ENCODE results near the gene HSFX3.
"Not testable (repeated sequence)": the region's sequence is repeated elsewhere in the genome, so short reads cannot be mapped to it uniquely, and the experiment has no call there.

HSFX3 gene

GRCh38 chrX:149541521-149542047 is 8.1 kb downstream of the HSFX3 start:
- DNase-seq, result no peak

- DNase-seq, result no peak
These were observed 8.9 kb downstream of the HSFX3 start, which contains the start of gene EOLA1 for GRCh38 chrX:149540621-149541520. EOLA1 (plus strand) TSS chrX:149541012; CDS start chrX:149545631, 4,619 bp downstream.

GRCh38 chrX:149540131-149540620 is 9.5 kb downstream of the HSFX3 start:
- no peak for DNase-seq

DNA sequence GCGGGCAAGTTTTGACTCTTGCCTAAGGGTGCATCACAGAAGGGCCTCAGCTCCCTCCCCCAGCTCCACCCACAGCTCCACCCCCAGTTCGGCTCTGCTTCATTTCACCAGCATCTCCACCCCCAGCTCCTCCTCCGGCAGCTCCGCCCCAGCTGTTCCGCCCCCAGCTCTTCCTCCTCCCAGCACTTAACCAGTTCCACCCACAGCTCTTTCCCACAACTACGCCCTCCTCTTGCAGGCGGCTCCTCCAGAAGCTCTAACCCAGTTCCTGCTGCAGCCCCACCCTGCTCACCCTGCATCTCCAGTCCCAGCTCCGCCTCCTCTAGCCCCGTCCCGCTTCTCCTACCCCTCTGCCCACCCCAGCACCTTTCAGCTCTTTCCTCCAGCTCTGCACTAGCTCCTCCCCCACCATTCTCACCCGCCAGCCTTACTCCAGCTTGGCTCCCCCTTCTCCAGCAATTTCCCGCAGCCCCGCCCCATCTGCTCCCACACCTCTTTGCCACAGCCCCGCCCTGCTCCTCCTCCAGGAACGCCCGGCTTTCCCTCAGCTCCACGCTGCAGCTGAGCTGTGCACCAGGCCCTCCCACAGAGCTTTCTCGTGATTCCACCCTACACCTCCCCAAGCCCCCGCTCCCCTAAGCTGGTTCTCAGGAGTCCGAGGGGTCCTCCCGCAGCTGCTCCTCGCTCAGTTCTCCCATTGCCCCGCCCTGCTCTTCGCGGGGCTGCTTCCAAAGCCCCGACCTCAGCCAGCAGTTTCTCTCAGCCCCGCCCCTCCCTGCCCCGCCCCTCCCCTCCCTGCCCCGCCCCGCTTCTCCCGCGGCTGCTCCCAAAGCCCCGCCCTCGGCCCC is 10.2 kb downstream of the HSFX3 start:
- DNase-seq, result no peak

GRCh38 chrX:149537474-149537873 is 12.2 kb downstream of the HSFX3 start:
- not testable (repeated sequence) for DNase-seq

GRCh38 chrX:149534926-149535602 is 14.7 kb downstream of the HSFX3 start:
- DNase-seq, result not testable (repeated sequence)

DNA sequence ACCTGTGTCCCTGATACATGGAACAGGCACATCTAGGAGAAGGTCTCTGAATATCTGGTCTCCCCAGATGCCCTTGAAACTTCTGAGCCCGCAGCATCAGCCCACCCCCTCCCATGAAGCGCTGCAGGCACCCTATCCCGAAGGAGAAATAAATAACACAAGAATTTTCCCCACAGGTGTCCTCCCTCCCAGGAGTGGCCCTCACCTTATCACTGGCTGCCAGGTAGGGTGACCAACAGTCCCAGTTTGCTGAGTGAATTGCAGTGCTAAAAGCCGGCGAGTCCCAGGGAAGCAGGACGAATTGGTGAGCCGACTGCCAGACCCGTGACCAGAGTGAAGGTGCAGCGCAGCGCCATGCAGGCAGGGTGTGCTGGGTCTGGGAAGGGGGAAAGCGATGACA is 15.7 kb downstream of the HSFX3 start:
- DNase-seq, result not testable (repeated sequence)

- DNase-seq, result not testable (repeated sequence)
These were observed 16.9 kb downstream of the HSFX3 start for GRCh38 chrX:149532868-149533267.

DNA sequence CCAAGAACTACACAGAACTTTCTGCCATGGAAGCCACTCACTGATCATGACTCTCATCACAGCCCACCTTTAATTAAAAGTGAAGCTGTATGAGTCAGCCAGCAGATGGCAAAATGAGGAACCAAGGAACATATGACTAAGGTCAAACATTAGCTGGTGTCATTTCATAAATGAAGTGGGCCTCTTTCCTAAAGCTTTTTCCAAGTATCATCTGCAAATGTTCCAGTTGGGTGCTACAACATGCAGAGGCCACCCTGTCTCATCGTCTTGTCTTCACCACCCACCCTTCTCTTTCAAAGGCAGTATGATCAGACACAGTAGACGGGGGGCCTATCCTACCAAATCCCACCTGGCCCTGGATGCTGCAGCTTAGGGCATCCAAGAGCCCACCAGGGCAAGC is 18.1 kb downstream of the HSFX3 start:
- DNase-seq, result no peak

DNA sequence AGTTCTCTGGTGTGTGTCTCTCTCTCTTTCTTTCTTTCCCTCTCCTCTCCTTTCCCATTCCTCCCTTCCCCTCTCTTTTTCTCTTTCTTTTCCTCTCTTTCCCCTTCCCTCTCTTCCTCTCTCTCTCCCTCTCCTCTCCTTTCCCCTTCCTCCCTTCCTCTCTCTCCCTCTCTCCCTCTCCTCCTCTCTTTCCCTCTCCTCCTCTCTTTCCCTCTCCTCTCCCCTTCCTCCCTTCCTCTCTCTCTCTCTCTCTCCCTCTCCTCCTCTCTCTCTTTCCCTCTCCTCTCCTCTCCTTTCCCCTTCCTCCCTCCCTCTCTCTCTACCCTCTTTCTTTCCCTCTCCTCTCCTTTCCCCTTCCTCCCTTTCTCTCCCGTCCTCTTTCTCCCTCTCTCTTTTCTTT is 21.3 kb downstream of the HSFX3 start:
- no peak for DNase-seq

DNA sequence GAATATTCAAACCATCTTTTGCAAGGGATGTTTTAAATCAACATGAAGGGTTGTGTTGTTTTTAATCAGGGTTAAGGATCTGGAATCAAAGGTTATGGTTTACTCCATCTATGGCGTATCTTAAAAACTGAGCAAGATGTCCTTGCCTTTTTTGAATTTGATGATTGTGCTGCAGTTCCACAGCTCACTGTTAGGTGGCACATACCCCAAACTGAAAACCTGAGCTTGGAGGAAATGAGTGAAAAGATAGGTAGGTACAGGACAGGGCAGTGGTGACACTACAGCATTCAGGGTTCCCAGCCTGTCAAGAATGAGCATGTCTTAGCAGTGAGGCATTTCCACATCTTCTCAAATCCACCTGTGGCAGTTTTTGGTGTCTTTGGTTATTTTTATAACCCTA is 22.0 kb downstream of the HSFX3 start:
- DNase-seq, result no peak

GRCh38 chrX:149526318-149527033 is 23.2 kb downstream of the HSFX3 start:
- not testable (repeated sequence) for DNase-seq

- not testable (repeated sequence) for DNase-seq
These were observed 23.8 kb downstream of the HSFX3 start for GRCh38 chrX:149525903-149526302.

DNA sequence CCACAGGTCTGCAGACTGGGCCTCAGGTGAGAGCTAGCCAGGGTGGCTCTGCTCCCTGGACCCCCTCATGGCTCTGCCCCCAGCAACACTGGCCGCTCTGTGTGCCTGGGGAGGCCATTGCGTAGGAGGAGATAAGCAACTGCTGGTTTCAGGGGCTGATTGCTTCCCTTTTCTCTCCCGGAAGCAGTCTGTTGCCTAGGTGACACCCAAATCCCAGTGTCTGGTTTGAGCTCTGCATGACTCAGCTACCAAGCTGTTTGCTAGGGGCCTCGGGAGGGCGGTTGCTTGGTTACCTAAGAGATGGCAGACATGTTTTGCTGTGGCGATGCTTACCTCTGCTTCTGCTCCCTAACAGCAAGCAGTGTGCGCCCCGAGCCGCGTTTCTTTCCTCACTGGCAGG is 24.3 kb downstream of the HSFX3 start:
- DNase-seq, result not testable (repeated sequence)

- no peak for DNase-seq
These were observed 26.8 kb downstream of the HSFX3 start for GRCh38 chrX:149522916-149523315.

GRCh38 chrX:149521438-149521837 is 28.3 kb downstream of the HSFX3 start:
- DNase-seq, result no peak

DNA sequence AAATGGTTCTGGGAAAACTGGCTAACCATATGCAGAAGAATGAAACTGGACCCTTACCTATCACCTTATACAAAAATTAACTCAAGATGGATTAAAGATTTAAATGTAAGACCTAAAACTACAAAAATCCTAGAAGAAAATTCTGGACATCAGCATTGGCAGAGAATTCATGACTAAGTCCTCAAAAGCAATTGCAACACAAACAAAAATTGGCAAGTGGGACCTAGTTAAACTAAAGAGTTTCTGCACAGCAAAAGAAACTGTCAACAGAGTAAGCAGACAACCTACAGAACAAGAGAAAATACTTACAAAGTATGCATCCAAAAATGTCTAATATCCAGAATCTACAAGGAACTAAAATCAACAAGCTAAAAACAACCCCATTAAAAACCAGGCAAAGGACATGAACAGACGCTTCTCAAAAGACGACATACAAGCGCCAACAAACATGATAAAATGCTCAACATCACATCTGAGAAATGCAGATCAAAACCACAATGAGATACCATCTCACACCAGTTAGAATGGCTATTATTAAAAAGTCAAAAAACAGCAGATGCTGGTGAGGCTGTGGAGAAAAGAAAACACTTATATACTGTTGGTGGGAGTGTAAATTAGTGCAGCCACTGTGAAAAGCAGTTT is 29.0 kb downstream of the HSFX3 start:
- not testable (repeated sequence) for DNase-seq

DNA sequence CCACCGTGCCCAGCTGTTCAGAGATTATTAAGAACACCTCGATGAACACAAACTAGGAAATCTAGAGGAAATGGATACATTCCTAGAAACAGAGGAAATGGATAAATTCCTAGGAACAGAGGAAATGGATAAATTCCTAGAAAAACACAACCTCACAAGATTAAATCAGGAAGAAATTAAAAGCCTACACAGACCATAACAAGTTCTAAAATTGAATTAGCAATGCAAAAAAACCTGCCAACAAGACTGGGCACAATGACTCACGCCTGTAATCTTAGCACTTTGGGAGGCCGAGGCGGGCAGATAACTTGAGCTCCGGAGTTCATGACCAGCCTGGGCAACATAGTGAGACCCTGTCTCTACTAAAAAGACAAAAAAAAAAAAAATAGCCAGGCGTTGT is 31.5 kb downstream of the HSFX3 start:
- no peak for DNase-seq

GRCh38 chrX:149517308-149517707 is 32.4 kb downstream of the HSFX3 start:
- no peak for DNase-seq

- no peak for DNase-seq
These were observed 33.1 kb downstream of the HSFX3 start for GRCh38 chrX:149516604-149517003.

GRCh38 chrX:149515954-149516602 is 33.6 kb downstream of the HSFX3 start:
- DNase-seq, result no peak
